ENCODE data around the gene UBB.

DNA sequence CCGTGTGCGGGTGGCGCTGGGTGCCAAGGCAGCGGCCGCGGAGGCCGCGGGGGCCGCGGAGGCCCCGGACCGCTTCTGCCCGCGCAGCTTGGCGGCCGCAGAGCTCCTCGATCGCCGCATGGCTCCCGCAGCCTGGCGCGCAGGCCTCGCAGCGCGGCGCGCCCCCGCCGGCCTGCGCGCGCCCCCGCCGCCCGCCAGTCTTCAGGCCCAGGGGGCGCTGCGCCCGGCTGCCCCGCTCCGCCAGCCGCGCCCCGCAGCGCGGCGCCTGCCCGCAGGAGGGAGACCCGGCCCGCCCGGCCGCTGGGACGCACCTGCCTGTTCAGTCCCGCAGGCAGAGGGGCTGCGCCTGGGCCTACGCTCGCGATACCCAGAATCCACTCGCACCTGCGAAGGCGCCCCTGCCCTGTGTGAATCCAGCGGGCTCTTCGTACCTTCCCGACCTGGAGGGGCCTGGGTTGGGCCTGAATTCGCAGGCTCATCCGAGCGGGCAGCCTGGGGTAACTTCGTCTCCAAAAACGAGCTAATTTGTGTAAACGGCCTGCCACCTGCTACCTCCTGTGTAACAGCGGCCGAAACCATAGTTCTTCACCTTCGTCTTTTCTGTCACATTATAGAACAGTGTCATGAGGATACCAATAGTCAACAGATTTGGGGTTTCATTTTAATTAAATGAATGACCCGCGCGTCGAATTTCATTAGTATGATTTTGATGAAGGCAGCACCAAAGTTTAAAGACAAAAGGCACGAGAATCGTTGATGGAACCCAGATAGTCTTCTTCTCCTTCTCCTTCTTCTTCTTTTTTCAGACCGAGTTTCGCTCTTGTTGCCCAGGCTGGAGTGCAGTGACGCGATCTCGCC, 27.3 kb upstream of the UBB start, which contains the start of gene CENPV:
- TF ChIP-seq POLR2A (IDR thresholded peaks at IDR 0.05; ENCODE audit: extremely low read depth, insufficient read length): peak; percentile 78
- TF ChIP-seq, protein P1, sequence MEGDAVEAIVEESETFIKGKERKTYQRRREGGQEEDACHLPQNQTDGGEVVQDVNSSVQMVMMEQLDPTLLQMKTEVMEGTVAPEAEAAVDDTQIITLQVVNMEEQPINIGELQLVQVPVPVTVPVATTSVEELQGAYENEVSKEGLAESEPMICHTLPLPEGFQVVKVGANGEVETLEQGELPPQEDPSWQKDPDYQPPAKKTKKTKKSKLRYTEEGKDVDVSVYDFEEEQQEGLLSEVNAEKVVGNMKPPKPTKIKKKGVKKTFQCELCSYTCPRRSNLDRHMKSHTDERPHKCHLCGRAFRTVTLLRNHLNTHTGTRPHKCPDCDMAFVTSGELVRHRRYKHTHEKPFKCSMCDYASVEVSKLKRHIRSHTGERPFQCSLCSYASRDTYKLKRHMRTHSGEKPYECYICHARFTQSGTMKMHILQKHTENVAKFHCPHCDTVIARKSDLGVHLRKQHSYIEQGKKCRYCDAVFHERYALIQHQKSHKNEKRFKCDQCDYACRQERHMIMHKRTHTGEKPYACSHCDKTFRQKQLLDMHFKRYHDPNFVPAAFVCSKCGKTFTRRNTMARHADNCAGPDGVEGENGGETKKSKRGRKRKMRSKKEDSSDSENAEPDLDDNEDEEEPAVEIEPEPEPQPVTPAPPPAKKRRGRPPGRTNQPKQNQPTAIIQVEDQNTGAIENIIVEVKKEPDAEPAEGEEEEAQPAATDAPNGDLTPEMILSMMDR (IDR thresholded peaks at IDR 0.05; ENCODE audit: low read depth, low read length): no peak
